ENCODE data around the gene ECPAS. TPM values are rescaled to one million over a fixed set of nuclear protein-coding genes. Genes with fewer than 3 reads are reported as not detected.

Gene ECPAS
- total and polyA plus RNA-seq, 12 donors: 17.3 to 99.1 (median 84.1) TPM

GRCh38 chr9:111414406-111414805, 69.8 kb downstream of the ECPAS start:
- Histone ChIP-seq H3K9me3 (replicated peaks in 1 of 3) (no peaks in the 10 kb centered on the region), H3K27me3 (no peaks in the 10 kb centered on the region), H3K36me3 (replicated peaks in 1 of 2) (peaks cover 0 to 77% of the 10 kb centered on the region in 2 donors), H3K4me3 (no peak overlapping the region), H3K27ac (no peak overlapping the region), H3K4me1 (replicated peaks in 1 of 2) (no peaks in the 10 kb centered on the region)
- no peak for DNase-seq
- TF ChIP-seq, protein P1, sequence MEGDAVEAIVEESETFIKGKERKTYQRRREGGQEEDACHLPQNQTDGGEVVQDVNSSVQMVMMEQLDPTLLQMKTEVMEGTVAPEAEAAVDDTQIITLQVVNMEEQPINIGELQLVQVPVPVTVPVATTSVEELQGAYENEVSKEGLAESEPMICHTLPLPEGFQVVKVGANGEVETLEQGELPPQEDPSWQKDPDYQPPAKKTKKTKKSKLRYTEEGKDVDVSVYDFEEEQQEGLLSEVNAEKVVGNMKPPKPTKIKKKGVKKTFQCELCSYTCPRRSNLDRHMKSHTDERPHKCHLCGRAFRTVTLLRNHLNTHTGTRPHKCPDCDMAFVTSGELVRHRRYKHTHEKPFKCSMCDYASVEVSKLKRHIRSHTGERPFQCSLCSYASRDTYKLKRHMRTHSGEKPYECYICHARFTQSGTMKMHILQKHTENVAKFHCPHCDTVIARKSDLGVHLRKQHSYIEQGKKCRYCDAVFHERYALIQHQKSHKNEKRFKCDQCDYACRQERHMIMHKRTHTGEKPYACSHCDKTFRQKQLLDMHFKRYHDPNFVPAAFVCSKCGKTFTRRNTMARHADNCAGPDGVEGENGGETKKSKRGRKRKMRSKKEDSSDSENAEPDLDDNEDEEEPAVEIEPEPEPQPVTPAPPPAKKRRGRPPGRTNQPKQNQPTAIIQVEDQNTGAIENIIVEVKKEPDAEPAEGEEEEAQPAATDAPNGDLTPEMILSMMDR (IDR thresholded peaks at IDR 0.05): no peak
- no peak for TF ChIP-seq POLR2A (IDR thresholded peaks at IDR 0.05)
- intact Hi-C loops (cut with DNase I): no loop called here
- 95 to 98% (median 96%) methylated on average over 11 of the region's 11 CpGs for WGBS, 4 donors

DNA sequence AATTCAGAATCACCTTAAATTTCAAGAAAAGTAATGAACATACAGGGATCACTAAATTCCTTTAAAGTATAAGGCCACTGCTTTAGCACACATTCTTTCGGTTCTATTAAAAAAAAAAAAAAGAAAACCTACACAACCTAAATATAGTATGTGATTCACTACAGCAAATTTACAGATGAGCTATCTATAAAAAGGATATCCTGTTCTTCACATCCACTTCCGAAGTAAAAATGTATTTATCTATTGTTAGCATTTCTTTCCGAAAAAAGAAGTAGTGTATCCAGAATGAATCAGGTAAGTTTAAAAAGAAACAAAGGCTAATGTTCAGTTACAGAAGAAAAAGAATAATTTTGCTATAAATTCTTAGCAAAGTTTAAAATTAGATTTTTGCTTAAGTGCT, 70.2 kb downstream of the ECPAS start:
- Histone ChIP-seq H3K27me3 (no peaks in the 10 kb centered on the region), H3K4me3 (no peak overlapping the region), H3K27ac (no peak overlapping the region), H3K4me1 (replicated peaks in 1 of 2) (no peaks in the 10 kb centered on the region), H3K9me3 (replicated peaks in 1 of 3) (no peaks in the 10 kb centered on the region), H3K36me3 (replicated peaks in 1 of 2) (peaks cover 0 to 78% of the 10 kb centered on the region in 2 donors)
- DNase-seq: no peak
- intact Hi-C loops (cut with DNase I): no loop called here
- 87 to 90% (median 88%) methylated on average over 3 of the region's 3 CpGs for WGBS, 4 donors
- no peak for TF ChIP-seq POLR2A (IDR thresholded peaks at IDR 0.05)

DNA sequence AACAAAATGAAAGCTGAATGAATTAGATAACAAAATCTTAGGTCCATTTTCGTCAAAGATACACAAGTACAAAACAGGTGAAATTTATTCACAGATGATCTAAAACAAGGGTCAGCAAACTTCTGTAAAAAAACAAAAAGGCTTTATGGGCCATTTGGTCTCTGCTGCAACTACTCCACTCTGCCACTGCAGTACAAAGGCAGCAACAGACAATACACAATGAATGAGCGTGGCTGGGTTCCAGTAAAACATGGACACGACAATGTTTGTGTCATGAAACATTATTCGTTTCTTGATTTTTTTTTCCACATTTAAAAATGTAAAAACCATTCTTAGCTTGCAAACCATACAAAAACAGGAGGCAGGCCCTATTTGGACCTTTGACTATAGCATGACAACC, 71.9 kb downstream of the ECPAS start:
- peak in 1 of 7 donors; percentile 19 for DNase-seq
- Histone ChIP-seq H3K27ac (no peak overlapping the region), H3K4me1 (replicated peaks in 1 of 2) (no peaks in the 10 kb centered on the region), H3K4me3 (no peak overlapping the region), H3K9me3 (replicated peaks in 1 of 3) (no peaks in the 10 kb centered on the region), H3K36me3 (replicated peaks in 1 of 2) (peaks cover 0 to 85% of the 10 kb centered on the region in 2 donors), H3K27me3 (no peaks in the 10 kb centered on the region)
- WGBS, 4 donors: 82 to 89% (median 86%) methylated on average over 4 of the region's 4 CpGs
- TF ChIP-seq, protein P1 (IDR thresholded peaks at IDR 0.05): no peak
- no peak for TF ChIP-seq POLR2A (IDR thresholded peaks at IDR 0.05)
- intact Hi-C loops (cut with DNase I): no loop called here

DNA sequence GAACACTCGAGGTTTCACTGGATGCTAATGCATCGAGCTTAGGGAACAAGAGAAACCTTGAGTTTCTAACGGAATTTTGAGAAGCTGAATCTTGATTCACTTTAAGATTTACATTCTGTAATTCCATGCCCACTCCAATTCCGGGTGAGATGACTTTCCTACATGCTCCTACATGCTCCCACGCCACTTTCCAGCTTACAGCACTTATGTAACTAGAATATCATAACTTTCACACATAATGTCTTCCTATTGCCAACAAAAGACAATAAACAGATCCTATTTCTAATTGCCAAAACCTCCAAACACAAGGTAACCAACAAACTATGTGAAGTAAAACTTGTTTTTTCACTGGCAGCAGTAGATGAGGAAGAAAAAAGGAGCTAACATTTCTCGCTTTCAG, 72.9 kb downstream of the ECPAS start:
- TF ChIP-seq, protein P1 (IDR thresholded peaks at IDR 0.05): no peak
- no peak for TF ChIP-seq POLR2A (IDR thresholded peaks at IDR 0.05)
- H3K36me3 ChIP-seq (replicated peaks in 1 of 2): peaks cover 0 to 83% of the 10 kb centered on the region in 2 donors
- intact Hi-C loops (cut with DNase I): no loop called here
- 94 to 97% (median 96%) methylated on average over 6 of the region's 6 CpGs for WGBS, 4 donors
- DNase-seq: no peak
- H3K4me1 ChIP-seq (replicated peaks in 1 of 2): no peaks in the 10 kb centered on the region
- H3K9me3 ChIP-seq (replicated peaks in 1 of 3): no peaks in the 10 kb centered on the region
- no peaks in the 10 kb centered on the region for H3K27me3 ChIP-seq
- no peak overlapping the region for H3K27ac ChIP-seq
- no peak overlapping the region for H3K4me3 ChIP-seq

- DNase-seq: no peak
- Histone ChIP-seq H3K27ac (no peak overlapping the region), H3K4me3 (no peak overlapping the region), H3K27me3 (no peaks in the 10 kb centered on the region), H3K36me3 (replicated peaks in 1 of 2) (peaks cover 0 to 64% of the 10 kb centered on the region in 2 donors), H3K4me1 (replicated peaks in 1 of 2) (no peaks in the 10 kb centered on the region), H3K9me3 (replicated peaks in 1 of 3) (peaks cover 0 to 7% (median 0%) of the 10 kb centered on the region in 3 donors)
- TF ChIP-seq, protein P1 (IDR thresholded peaks at IDR 0.05): no peak
- TF ChIP-seq POLR2A (IDR thresholded peaks at IDR 0.05): no peak
- 88 to 100% (median 93%) methylated on average over 3 of the region's 3 CpGs for WGBS, 4 donors
- intact Hi-C loops (cut with DNase I): no loop called here
These were observed 76.4 kb downstream of the ECPAS start for GRCh38 chr9:111407813-111408212.
